ENCODE data around the gene MACROD2.

The MACROD2 gene

GRCh38 chr20:15895560-15896084, 1900.3 kb downstream of the MACROD2 start:
- in situ Hi-C loops (cut with MboI; ENCODE audit: low sequenced_read_pairs) = no loop called here

- in situ Hi-C loops (cut with MboI; ENCODE audit: low sequenced_read_pairs) = no loop called here
Observed at GRCh38 chr20:15899967-15900366, 1904.7 kb downstream of the MACROD2 start.

DNA sequence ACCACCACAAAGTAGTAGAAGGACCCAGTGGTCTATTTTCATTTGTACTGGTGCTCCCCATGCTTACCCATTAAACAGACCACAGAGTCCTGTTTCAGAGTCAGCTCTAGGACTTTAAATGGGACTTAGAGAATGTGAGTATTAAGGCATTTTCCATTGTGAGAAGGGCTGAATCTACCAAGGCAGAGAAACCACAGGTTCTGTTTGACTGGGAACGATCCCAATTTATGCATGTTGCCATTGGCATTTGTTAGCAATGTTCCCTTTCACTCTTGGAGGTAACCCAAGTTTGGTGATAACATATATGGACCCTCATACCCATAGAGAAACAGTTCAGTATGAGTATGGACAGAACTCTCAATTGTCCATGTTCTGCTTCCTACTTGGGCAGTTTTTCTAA, 1905.1 kb downstream of the MACROD2 start:
- in situ Hi-C loops (cut with MboI; ENCODE audit: low sequenced_read_pairs) = no loop called here

DNA sequence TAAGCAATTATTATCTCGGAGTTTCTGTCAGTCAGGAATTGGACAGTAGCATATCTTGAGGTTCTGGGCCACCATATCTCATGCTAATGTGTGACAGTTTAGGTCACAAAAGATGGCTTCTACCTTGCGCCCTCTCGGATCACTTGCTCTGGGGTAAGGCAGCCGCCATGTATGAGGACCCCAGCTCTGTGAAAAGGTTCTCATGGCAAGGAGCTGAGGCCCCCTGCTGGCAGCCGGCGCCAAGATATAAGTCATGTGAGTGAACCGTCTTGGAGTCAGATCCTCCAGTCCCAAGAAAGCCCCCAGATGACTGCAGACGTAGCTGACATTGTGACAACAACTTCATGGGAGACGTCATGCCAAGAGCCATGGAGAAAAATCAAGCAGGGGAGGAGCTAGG, 1907.2 kb downstream of the MACROD2 start:
- in situ Hi-C loops (cut with MboI; ENCODE audit: low sequenced_read_pairs) = no loop called here

GRCh38 chr20:15905661-15906060, 1910.3 kb downstream of the MACROD2 start:
- in situ Hi-C loops (cut with MboI; ENCODE audit: low sequenced_read_pairs) = no loop called here

- in situ Hi-C loops (cut with MboI; ENCODE audit: low sequenced_read_pairs) = no loop called here
Observed at GRCh38 chr20:15909995-15910394, 1914.7 kb downstream of the MACROD2 start.

- in situ Hi-C loops (cut with MboI; ENCODE audit: low sequenced_read_pairs) = no loop called here
Observed at GRCh38 chr20:15911581-15911980, 1916.3 kb downstream of the MACROD2 start.

DNA sequence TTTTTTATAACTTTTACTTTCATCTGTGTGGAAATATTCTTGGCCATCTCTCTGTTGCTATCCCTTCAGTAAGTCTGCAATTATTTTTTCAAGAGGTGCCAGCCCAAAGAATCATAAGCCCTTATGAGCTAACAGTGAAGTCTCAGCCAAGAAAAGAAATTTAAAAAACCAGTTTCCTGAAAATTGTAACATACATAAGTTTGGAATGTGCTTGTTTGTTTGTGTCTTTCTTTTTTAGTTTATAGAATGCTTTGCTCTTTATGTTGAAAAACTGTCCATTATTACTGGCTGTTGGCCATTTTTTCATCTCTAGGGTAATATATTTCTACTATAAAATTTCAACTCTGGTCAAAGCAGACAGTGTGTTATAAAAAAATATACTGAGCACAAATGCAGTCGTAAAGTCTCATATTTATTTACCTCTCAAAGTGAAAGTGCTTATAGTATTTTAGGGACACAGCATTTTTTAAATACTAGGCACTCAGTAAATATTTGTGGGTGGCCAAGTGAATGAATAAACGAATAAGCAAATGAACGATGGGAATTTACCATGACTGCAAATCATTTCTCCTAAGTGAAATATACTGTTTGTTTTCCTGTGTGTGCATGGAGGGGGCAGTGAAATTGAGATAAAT, 1918.2 kb downstream of the MACROD2 start:
- in situ Hi-C loops (cut with MboI; ENCODE audit: low sequenced_read_pairs) = no loop called here

- in situ Hi-C loops (cut with MboI; ENCODE audit: low sequenced_read_pairs) = no loop called here
Observed at GRCh38 chr20:15916623-15917022, 1921.3 kb downstream of the MACROD2 start.

DNA sequence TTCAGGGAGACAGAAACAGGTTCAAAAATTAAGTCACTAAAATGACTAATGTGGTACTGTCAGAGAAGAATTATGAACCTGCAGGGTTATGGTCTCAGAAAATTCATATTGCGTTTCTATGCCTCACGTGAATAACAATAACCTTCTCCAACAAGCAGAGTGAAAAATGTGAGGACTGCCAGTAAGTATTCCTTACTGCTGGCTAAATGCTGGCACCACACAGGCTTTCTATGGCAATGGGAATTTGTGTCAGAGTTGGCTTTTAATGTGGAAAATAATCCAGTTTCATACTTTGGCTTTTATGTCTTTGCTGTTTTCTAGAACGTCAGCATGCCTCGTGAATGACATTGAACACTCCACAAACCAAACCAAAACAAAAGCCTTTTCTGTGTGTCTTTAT, 1922.0 kb downstream of the MACROD2 start:
- in situ Hi-C loops (cut with MboI; ENCODE audit: low sequenced_read_pairs) = no loop called here

DNA sequence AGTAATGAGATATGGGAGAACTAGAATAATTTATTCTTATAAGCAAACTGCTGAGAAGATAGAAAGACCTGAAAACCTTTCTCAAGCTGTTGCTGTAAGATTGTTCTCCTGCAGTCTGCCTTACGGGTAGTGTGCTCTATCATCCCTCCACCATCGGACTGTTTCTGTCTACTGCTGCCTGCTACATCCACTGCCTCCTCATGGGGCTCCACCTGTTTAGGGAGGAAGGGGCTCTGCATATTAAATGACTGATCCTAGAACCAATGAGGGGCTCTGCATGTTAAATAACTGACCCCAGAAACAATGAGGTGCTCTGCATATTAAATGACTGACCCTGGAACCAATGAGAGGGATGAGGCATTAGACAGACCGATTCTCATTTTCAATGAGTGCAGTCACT, 1923.3 kb downstream of the MACROD2 start:
- in situ Hi-C loops (cut with MboI; ENCODE audit: low sequenced_read_pairs) = no loop called here

- in situ Hi-C loops (cut with MboI; ENCODE audit: low sequenced_read_pairs) = no loop called here
Observed at GRCh38 chr20:15919118-15919517, 1923.8 kb downstream of the MACROD2 start.

DNA sequence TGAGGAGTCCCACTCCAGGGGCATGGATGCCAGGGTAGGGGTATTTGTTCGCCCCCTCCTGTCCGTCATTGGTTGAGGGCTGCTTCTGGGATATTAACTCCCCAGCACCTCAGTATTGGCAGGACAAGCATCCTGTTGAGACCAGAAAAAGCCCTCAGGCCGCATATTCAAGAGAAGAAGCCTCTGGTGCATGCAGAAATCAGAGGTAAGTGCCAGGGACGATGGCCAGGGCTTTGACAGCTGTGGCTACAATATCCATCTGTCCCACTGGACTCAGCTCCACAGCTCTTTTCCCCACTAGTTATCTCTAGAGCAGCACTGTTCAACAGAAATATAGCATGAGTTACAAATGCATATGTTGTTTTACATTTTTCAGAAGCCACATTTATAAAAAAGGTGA, 1926.6 kb downstream of the MACROD2 start:
- in situ Hi-C loops (cut with MboI; ENCODE audit: low sequenced_read_pairs) = no loop called here

- in situ Hi-C loops (cut with MboI; ENCODE audit: low sequenced_read_pairs) = no loop called here
Observed at GRCh38 chr20:15922556-15922955, 1927.2 kb downstream of the MACROD2 start.

- in situ Hi-C loops (cut with MboI; ENCODE audit: low sequenced_read_pairs) = no loop called here
Observed at GRCh38 chr20:15923030-15923776, 1927.9 kb downstream of the MACROD2 start.

DNA sequence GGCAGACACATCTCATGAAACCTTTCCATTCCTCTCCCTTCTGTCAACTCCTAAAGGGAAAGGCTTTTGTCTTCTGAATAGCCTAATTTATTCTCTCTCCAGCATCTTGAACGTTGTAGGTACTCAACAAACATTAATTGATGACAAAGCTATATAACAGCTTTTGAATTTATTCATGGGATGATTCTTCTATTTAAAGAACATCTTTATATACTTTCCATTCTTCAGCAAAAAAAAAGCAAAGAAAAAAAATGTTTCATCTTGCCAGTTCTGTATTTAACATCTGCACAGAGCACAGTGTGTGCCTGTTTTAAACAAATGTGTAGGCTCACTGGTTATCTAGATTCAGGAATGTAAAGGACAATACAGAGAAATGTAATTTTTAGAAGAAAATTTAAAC, 1929.2 kb downstream of the MACROD2 start:
- in situ Hi-C loops (cut with MboI; ENCODE audit: low sequenced_read_pairs) = no loop called here

GRCh38 chr20:15925376-15925775, 1930.1 kb downstream of the MACROD2 start:
- in situ Hi-C loops (cut with MboI; ENCODE audit: low sequenced_read_pairs) = no loop called here

- in situ Hi-C loops (cut with MboI; ENCODE audit: low sequenced_read_pairs) = no loop called here
Observed at GRCh38 chr20:15927893-15928650, 1932.8 kb downstream of the MACROD2 start.

GRCh38 chr20:15928946-15929345, 1933.6 kb downstream of the MACROD2 start:
- in situ Hi-C loops (cut with MboI; ENCODE audit: low sequenced_read_pairs) = no loop called here

DNA sequence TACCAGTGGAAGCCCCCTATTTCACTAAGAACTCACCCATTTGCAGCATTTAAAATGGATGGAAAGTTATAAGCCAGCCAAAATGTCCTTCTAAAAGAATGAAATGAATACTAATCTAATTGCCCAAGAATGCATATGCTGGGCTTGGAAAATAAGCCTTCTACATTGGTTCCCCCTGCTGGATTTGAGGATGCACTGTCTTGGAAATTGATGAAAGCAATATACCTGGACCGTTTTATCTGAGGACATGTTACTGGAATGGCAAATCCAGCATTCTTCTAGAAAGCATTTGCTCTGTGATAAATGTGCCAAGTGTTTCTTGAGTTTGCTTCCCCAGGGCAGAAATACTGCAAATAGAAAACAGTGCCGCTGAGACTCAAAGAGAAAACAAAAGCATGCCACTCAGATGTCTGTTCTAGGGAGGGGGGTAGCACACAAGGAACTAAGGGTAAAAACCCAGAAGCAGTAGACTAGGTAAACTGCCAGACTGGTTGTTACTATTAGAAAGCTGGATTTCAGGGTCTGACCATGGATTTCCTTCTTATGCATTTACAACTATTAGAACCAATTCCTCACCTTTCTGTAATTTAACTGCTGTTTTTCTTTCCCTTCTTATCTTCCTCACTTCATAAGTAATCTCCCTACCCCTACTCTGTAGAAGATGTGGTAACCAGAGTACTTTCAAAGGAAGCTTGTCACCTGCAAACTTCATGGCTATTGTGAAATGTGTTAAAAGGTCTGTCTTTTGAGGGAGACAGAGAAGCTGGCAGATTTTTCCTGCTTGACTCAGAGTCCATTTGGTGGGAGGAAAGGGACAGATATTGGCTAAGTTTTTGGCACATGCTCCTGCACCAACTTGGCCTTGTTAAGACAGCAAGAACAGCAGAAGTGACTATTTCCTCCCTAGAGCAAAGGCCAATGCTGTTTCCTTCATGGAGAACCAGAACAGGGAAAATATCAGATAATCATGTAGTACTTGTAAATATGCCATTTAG, 1935.3 kb downstream of the MACROD2 start:
- in situ Hi-C loops (cut with MboI; ENCODE audit: low sequenced_read_pairs) = no loop called here
